Measurements from ENCODE around the gene IKZF1.
"Not testable (repeated sequence)": the region's sequence is repeated elsewhere in the genome, so short reads cannot be mapped to it uniquely, and the experiment has no call there.

Gene IKZF1

GRCh38 chr7:50332241-50333165 lies 28.0 kb downstream of the IKZF1 start:
- DNase-seq (ENCODE audit: low read depth in 2 of 2, low spot score in 1 of 2) = no peak

DNA sequence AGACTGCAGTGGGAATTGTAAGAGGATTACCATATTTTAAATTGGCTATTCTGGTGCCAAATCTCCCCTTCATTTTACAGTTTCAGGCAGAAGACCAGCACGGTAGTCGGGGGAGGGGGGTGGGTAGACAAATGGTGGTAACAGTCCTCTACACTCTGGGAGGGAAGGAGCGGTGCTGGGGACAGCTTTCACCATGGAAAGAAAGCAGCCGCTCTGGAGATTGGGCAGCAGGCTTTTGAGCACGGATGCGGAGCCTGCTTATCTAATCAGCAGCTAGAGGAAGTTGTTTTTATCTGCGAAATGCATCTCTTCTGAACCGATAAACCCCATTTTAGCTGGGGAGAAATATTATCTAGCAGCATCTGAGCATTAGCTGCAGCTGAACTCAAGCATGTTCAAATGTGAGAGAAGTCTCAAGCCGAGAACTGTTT lies 28.7 kb downstream of the IKZF1 start:
- no peak for DNase-seq (ENCODE audit: low read depth in 2 of 2, low spot score in 1 of 2)

DNA sequence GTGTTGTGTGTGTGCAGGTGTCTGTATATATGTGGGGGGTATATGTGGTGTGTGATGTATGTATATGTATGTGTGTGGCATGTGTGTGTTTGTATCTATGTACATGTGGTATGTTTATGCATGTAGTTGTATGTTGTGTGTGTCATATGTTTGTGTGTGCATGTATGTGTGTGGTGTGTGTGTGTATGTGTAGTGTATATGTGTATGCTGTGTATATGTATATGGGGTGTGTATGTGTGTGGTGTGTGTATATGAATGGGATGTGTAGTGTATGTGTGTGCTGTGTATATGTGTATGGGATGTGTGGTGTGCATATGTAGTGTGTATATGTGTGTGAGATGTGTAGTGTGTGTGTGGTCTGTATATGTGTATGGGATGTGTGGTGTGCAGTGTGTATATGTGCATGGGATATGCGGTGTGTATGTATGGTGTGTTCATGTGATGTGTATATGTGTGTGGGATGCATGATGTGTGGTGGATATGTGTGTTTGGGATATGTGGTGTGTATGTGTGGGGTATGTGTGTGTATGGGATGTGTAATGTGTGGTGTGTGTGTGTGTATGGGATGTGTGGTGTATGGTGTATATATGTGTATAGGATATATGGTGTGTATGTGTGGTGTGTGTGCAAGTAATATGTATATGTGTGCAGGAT lies 30.0 kb downstream of the IKZF1 start:
- DNase-seq (ENCODE audit: low read depth in 2 of 2, low spot score in 1 of 2) = no peak

GRCh38 chr7:50335230-50335794 lies 30.8 kb downstream of the IKZF1 start:
- DNase-seq (ENCODE audit: low read depth in 2 of 2, low spot score in 1 of 2) = no peak

DNA sequence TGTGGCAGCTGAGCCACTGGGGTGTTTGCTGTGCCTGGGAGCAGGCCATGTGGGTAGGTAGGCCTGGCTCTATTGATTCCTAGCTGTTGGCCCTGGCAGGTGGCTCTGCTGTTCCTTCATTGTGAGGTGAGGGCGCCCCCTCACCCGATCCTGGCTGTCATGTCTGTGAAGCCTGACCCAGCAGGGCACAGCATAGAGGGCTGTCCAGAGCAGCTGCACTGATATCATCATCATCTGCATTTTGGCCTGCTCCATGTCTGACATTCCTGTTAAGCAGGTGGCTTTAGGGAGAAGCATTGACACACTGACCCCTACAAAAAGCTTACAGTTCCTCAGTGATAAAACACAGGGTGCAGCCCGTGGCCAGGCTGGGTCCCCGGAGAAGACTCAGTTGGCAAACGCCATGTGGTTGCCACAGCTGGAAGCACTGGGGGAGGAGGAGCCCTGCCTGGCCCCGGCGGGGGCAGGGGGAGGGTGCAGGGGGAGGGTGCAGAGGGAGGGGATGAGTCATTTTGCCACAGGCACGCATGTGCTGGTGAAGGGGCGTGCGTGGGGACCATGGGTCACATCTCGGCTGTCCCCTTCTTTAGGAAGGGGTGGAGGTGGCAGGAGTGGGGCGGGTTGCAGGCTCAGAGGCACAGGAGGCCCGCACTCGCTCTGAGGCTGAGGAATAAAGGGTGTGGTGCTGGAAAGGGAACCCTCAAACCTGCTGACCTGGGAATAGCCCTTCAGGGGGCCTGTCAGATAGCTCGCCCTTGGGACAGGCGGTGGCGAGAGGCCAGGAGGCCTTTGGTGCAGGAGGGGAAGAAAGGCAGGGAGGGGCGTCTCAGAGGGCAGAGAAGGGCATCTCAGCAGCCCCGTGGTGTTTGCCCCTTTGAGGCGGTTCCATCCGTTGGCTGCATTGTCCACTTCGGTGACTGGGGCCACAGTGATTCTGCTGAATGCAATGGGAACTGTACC lies 31.6 kb downstream of the IKZF1 start:
- peak in 1 of 2 donors; percentile 76 for DNase-seq (ENCODE audit: low read depth in 2 of 2, low spot score in 1 of 2)

- no peak for DNase-seq (ENCODE audit: low read depth in 2 of 2, low spot score in 1 of 2)
Observed at GRCh38 chr7:50336894-50337703, 32.6 kb downstream of the IKZF1 start.

DNA sequence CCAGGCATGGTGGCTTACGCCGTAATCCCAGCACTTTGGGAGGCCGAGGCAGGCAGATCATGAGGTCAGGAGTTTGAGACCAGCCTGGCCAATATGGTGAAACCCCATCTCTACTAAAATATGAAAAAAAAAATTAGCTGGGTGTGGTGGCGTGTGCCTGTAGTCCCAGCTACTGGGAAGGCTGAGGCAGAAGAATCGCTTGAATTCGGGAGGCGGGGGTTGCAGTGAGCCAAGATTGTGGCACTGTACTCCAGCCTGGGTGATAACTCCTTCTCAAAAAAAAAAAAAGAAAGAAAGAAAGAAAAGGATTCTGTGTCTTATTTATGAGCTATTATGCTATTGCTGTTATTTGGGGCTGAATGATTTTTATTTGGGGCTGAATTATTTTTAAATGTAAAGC lies 35.0 kb downstream of the IKZF1 start:
- DNase-seq (ENCODE audit: low read depth in 2 of 2, low spot score in 1 of 2) = not testable (repeated sequence)

DNA sequence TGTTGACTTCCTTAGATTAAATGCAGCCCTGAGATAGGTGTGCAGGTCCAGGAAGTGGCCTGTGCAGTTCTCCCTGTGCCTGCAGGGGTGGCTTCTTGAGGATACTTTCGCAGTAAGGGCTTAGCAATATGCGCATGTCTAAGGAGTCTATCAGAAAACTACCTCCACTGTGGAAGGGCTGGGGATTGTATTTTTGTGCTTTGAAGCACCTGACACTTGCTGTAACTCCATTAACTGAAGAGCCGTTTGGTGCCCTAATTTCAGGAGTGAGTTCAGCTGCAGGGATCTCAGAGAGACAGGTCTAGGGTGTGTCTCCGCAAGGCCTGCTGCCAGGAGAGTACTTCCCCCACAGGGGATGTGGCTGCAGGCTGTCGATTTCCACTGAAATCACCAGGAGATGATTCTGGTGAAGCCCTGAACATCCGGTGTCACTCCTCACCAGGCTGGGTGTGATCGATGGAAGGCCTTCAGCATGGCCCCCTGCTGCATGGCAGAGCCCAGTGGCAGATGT lies 35.5 kb downstream of the IKZF1 start:
- DNase-seq (ENCODE audit: low read depth in 2 of 2, low spot score in 1 of 2) = peak in 1 of 2 donors; percentile 56

- no peak for DNase-seq (ENCODE audit: low read depth in 2 of 2, low spot score in 1 of 2)
Observed at GRCh38 chr7:50341724-50342123, 37.2 kb downstream of the IKZF1 start.

GRCh38 chr7:50342616-50343114 lies 38.1 kb downstream of the IKZF1 start:
- peak in 1 of 2 donors; percentile 40 for DNase-seq (ENCODE audit: low read depth in 2 of 2, low spot score in 1 of 2)

- DNase-seq (ENCODE audit: low read depth in 2 of 2, low spot score in 1 of 2) = no peak
Observed at GRCh38 chr7:50346545-50347497, 42.3 kb downstream of the IKZF1 start.

GRCh38 chr7:50347693-50348092 lies 43.2 kb downstream of the IKZF1 start:
- DNase-seq (ENCODE audit: low read depth in 2 of 2, low spot score in 1 of 2) = no peak

DNA sequence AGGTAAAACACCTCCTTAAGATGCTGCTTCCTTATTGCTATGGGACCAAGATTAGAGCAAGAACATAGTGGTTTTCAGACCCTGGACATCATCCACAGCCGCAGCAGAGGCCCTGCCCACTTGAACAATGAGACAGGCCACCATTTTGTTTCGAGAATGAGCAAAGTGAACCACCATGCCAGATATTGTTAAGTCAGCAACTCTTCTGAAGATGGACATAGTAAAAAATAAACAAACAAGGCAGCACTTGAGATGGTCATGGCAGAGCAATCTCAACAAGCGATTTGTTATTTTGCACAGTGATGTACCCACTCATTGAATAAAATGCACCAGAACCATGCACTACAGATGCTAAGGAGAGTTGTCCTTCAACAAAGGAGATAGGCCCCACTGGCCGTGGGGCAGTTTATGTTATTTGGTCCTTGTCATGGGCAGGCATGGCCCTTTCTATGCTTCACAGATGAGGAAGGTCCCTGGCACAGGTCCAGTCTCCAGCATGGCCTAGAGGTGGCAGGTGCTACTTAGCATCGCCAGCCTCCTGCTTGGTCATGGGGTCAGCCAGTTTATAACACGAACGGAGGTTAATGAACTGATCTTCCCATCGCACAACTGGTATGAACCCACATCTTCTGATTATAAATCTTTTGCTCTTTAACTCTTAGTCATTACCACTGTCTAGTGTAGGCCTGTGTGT lies 44.1 kb downstream of the IKZF1 start:
- no peak for DNase-seq (ENCODE audit: low read depth in 2 of 2, low spot score in 1 of 2)

- DNase-seq (ENCODE audit: low read depth in 2 of 2, low spot score in 1 of 2) = no peak
Observed at GRCh38 chr7:50349399-50349798, 44.9 kb downstream of the IKZF1 start.

- DNase-seq (ENCODE audit: low read depth in 2 of 2, low spot score in 1 of 2) = no peak
Observed at GRCh38 chr7:50349963-50350944, 45.7 kb downstream of the IKZF1 start.

- no peak for DNase-seq (ENCODE audit: low read depth in 2 of 2, low spot score in 1 of 2)
Observed at GRCh38 chr7:50351267-50351666, 46.8 kb downstream of the IKZF1 start.

DNA sequence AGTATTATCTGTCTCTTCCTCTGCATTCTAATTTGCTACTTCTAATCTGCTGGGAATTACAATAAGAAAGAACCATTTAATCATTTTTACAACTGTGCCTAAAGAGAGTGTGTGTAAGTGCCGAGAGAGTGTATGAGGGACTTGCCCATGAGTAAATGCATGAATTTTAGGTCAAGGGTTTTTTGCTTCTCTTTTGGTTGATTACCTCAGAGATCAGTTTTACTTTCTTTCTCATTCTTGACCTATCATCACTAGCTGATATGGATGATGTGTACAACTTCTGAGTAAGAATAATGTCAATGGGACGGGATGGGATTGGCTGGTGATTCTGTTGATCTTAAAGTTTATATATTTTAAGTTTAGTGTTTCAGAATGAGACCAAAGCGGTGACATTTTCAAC lies 47.8 kb downstream of the IKZF1 start:
- DNase-seq (ENCODE audit: low read depth in 2 of 2, low spot score in 1 of 2) = no peak
